Measurements from ENCODE around the gene SELE.

The SELE gene

DNA sequence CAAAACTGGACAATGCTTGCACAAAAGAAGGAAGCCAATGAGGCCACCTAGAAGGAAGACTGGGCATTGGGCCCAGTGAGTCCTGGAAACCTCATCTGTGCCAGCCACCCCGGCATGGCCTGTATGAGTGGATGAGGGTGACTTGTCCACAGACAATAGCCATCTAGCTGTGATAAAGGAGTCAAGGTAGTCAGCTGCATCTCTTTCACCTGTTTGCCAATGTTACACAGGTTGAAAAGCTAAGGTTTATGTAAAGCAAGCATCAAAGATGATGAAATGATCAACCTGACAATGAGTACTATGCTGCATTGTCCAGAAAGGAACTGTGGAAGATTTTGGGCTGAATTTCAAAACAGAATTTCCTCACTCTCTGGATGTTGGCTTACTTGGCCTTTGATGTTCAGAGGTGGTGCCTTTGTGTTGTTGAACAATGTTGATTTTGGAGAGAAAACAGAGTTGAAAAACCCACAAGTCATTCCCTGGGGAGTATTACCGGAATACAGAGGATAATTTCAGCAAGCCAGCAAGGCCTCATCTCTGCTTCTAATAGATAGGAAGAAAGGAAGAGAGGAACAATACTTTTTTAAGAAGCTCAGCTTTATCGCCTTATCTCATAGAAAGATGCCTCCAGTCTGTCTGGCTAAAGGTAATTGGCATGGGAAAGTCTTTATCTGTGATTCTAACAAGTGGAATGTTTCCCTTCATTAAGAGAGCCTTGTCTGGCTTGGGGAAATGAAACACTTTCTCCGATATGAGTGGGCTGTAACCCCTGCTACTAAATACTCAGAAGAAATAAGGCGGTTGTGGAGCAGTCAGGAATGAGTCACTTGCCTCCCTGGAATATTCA, 11.4 kb upstream of the SELE start:
- no peak overlapping the region for H3K4me3 ChIP-seq (ENCODE audit: low read depth, low read length)
- TF ChIP-seq, protein P1, sequence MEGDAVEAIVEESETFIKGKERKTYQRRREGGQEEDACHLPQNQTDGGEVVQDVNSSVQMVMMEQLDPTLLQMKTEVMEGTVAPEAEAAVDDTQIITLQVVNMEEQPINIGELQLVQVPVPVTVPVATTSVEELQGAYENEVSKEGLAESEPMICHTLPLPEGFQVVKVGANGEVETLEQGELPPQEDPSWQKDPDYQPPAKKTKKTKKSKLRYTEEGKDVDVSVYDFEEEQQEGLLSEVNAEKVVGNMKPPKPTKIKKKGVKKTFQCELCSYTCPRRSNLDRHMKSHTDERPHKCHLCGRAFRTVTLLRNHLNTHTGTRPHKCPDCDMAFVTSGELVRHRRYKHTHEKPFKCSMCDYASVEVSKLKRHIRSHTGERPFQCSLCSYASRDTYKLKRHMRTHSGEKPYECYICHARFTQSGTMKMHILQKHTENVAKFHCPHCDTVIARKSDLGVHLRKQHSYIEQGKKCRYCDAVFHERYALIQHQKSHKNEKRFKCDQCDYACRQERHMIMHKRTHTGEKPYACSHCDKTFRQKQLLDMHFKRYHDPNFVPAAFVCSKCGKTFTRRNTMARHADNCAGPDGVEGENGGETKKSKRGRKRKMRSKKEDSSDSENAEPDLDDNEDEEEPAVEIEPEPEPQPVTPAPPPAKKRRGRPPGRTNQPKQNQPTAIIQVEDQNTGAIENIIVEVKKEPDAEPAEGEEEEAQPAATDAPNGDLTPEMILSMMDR (IDR thresholded peaks at IDR 0.05; ENCODE audit: low read depth, low read length): no peak

DNA sequence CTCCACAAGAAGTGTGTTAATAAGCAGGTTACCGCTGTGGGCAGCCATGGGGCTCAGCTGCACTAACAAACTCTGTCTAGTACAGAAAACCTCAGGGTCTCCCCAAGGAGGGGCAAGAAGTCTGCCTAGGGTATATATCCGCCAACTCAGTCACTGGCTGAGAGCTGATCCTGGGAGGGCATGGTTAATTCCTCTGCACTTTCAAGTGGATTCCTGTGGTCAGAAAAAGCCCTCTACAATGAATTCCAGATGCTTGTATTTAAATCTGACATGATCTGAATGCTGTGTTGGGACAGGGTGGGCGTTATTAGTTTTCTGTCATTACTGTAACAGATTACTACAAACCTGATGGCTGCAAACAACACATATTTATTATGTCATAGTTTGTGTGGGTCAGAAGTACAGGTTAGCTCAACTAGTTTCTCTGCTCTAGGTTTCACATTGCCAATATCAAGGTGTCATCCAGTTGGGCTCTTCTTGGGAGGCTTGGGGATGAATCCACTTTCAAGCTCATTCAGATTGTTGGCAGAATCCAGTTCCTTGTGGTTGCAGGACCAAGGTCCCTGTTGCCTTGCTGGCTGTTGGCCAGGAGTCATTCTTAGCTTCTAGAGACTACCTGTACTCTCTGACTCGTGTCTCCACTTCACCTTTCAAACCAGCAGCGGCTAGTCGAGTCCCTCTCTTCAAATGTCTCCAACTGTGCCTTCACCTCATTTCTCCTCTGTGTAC, 8.0 kb upstream of the SELE start:
- TF ChIP-seq, protein P1 (IDR thresholded peaks at IDR 0.05; ENCODE audit: low read depth, low read length): no peak
- no peak overlapping the region for H3K4me3 ChIP-seq (ENCODE audit: low read depth, low read length)

DNA sequence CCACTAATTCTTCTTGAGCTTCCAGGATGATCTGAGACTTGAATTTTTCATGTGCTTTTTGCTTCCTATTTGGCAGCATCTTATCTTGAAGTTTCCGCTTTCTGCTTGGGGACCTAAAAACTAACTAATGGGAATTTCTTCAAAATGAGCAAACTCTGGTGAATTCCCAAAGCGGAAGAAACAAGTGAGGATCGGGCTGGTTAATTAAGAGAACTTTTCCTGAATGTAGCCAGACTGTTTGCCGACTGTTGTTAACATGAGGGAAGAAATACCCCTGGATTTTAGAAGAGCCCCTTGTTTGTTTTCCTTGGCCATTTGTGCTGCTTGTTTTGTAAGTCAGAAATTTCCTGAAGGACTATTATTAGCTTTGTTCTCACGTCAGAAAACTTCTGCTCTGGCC, 6.1 kb upstream of the SELE start:
- TF ChIP-seq, protein P1 (IDR thresholded peaks at IDR 0.05; ENCODE audit: low read depth, low read length): no peak
- H3K4me3 ChIP-seq (ENCODE audit: low read depth, low read length): no peak overlapping the region

DNA sequence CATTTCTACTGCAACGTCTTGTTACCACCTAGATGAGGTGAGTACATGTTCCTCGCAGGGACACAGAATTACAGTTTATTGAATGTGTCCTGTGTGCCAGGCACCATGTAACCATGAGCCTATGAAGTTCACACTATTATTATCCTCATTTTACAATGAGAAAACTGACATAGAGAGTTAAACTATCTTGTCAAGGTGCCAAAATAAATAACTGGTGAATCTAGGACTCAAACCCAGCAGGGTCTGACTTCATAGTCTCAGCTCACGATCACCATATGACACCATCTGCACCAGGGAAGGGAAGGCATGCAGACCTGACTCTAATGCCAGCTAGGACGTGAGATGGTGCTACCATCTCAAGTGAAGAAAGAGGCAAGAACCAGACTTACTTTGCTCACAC, 2.4 kb downstream of the SELE start:
- TF ChIP-seq, protein P1 (IDR thresholded peaks at IDR 0.05; ENCODE audit: low read depth, low read length): no peak
- H3K4me3 ChIP-seq (ENCODE audit: low read depth, low read length): no peak overlapping the region

DNA sequence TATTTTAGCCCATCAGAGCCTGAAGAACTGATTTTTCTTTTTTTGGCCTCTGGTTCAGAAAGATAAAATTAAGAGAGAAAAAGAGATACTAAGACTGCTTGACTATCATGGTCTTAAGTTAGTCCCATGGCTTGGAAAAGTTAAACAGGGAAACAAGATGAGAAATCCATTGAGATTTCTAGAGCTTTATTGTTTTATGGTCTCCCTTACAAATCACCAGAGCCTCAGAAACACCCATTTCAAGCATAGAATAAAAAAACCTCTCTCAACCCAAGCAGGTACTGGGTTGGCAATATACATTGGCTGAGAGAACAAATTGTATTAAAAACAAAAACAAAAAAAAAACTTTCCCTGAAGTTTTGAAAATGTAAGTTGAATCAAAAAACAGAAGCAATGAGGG, 3.9 kb downstream of the SELE start:
- no peak overlapping the region for H3K4me3 ChIP-seq (ENCODE audit: low read depth, low read length)
- TF ChIP-seq, protein P1 (IDR thresholded peaks at IDR 0.05; ENCODE audit: low read depth, low read length): no peak

DNA sequence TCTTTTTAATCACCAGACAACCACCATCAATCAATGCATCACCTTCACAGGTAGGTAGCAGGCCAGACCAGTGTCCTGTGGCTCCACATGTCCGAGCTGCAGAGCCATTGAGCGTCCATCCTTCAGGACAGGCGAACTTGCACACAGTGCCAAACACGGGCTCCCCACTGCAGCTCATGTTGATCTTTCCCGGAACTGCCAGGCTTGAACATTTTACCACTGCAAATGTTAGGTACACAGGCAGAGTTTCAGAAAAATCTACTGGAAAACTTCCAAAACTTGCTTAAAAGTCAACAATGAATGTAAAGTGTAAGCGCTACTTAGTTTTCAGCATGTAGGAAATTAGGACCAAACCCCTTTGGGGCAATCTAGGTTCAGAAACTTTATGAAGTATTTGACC, 6.6 kb downstream of the SELE start:
- TF ChIP-seq, protein P1 (IDR thresholded peaks at IDR 0.05; ENCODE audit: low read depth, low read length): no peak

DNA sequence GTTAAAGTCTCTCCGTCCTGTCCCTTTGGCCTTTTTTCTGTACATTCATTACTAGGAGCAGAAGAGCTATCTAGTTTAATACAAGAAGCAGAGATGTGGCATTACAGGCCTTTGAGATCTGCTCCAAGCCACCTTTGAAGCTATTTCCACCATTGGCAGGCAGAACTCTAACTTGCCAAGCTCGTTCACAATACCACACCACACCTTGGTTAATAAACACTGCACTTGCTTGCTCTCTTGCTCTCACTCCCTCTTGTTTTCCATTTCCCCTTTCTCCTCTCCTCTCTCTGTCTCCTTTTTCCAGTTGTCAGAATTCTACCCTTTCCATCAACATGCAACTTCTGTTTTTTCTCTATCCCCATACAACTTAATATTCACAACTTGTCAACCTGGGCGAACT, 7.0 kb downstream of the SELE start:
- TF ChIP-seq, protein P1 (IDR thresholded peaks at IDR 0.05; ENCODE audit: low read depth, low read length): no peak
- no peak overlapping the region for H3K4me3 ChIP-seq (ENCODE audit: low read depth, low read length)

More for the DNA sequence above, 6.6 kb downstream of the SELE start:
- H3K4me3 ChIP-seq (ENCODE audit: low read depth, low read length): no peak overlapping the region

All from WI38 (cell line).